ENCODE results near the gene HSCB.

The HSCB gene

GRCh38 chr22:28710576-28711191, 31.2 kb upstream of the HSCB start:
- peak; percentile 61 for DNase-seq (ENCODE audit: low read depth)
- H3K4me3 ChIP-seq (ENCODE audit: control insufficient read depth, low read depth, low read length): no peak overlapping the region
- TF ChIP-seq CTCF (IDR thresholded peaks at IDR 0.05; ENCODE audit: control insufficient read depth, insufficient read depth, low read depth, low read length, missing control alignments): no peak

GRCh38 chr22:28711341-28711740, 30.5 kb upstream of the HSCB start:
- no peak for TF ChIP-seq CTCF (IDR thresholded peaks at IDR 0.05; ENCODE audit: control insufficient read depth, insufficient read depth, low read depth, low read length, missing control alignments)
- no peak overlapping the region for H3K4me3 ChIP-seq (ENCODE audit: control insufficient read depth, low read depth, low read length)
- no peak for DNase-seq (ENCODE audit: low read depth)

- peak; percentile 95 for DNase-seq (ENCODE audit: low read depth)
- peak; percentile 35 for TF ChIP-seq CTCF (IDR thresholded peaks at IDR 0.05; ENCODE audit: control insufficient read depth, insufficient read depth, low read depth, low read length, missing control alignments)
- no peak overlapping the region for H3K4me3 ChIP-seq (ENCODE audit: control insufficient read depth, low read depth, low read length)
These were observed 29.7 kb upstream of the HSCB start for GRCh38 chr22:28711820-28712777.

- no peak for TF ChIP-seq CTCF (IDR thresholded peaks at IDR 0.05; ENCODE audit: control insufficient read depth, insufficient read depth, low read depth, low read length, missing control alignments)
- no peak for DNase-seq (ENCODE audit: low read depth)
- no peak overlapping the region for H3K4me3 ChIP-seq (ENCODE audit: control insufficient read depth, low read depth, low read length)
These were observed 27.7 kb upstream of the HSCB start for GRCh38 chr22:28714043-28714628.

GRCh38 chr22:28715611-28716010, 26.2 kb upstream of the HSCB start:
- H3K4me3 ChIP-seq (ENCODE audit: control insufficient read depth, low read depth, low read length): no peak overlapping the region
- TF ChIP-seq CTCF (IDR thresholded peaks at IDR 0.05; ENCODE audit: control insufficient read depth, insufficient read depth, low read depth, low read length, missing control alignments): no peak
- DNase-seq (ENCODE audit: low read depth): no peak

GRCh38 chr22:28716686-28717085, 25.2 kb upstream of the HSCB start:
- DNase-seq (ENCODE audit: low read depth): no peak
- no peak for TF ChIP-seq CTCF (IDR thresholded peaks at IDR 0.05; ENCODE audit: control insufficient read depth, insufficient read depth, low read depth, low read length, missing control alignments)
- H3K4me3 ChIP-seq (ENCODE audit: control insufficient read depth, low read depth, low read length): no peak overlapping the region

Data from AG09309 (cell line).